NCI-H69 (cell line): ENCODE data around the gene PPP1R3C.

Experiments used
- DNase-seq: peaks from one replicate; lab custom pipeline; 2025; lab: John Stamatoyannopoulos, UW

The PPP1R3C gene

DNA sequence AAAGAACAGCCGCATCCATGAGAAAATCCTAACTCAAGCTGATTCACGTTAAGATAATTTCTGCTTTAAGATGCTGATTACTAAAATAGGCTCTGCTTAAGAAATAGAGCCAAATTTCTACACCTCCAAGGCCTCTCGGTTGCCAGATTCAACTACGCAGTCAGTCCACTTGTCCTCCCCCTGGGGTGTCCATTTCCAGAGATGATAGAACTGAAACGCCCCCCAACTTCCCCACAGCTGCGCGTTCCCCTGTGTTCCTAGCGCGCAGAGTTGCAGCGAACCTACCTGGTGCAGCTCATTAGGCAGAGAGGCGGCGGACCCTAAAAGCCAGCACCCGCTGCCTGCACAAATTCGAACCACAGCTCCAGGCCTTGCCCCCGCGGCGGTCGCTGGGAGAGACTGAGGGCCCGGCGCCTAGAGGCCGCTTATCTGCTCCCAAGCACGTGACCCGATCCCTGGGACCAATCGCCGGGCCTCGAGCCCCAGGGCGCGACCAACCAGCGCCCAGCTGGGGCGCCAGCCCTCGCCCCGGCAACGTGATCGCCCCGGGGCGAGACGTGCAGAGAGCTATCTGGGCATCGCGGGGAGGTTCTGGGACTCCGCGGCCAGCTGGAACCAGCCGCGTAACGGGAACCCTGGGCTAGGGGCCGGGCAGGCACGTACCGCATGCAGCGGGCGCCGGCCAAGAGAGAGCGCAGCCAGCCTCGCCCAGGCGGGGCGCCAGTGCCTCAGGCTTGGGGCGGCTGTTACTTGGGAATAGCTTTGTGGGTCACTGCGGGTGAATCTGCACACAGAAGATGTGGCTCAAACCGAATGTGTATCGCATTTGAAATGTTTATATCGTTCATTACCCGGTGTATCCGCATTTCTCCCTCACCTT, at the start of gene PPP1R3C:
PPP1R3C (minus strand) TSS at position 401 of the 880 bp plus-strand sequence; CDS start at position 299, 102 bp downstream.
- peak; percentile 97 for DNase-seq

DNA sequence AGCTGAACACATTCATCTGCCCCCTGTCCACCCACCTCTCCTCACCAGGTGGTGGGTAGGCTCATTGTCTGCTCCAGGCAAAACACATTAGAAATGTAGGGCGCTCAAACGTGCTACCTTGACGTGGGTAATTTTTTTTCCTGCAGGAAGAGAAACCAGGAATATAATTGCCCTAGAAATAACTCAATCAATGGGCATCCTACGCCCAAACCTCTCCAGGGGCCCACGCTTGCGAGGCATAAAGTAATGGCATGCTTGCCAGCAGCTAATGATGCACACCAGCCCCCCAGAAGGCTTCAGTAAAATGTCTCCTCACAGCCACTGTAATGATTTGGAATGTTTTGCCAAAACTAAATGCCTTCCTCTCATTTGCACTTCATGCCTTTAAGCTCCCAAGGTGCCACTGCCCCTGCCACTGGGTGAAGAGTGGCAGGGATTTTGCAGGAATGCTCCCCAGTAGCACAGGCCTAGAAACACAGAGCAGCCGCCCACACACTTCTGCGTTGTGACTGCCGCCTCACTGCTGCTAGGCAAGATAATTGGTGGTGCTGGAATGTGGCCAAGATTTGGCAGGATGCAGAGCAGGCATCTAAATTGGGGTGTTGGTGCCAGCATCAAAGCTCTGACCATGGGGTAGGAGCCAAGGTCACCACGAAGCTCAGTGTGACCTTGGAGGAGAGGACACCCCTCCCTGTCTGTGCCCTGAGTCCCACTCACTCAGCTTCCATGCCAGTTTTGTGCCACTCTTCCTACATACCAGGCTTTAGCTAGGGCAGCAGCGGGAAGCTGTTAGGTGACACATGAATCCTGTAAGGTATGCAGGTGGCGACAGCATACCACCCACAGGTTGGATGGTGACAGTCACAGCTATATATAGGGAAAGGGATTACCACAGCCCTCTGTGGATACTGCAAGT, 48.7 kb upstream of the PPP1R3C start:
- peak; percentile 78 for DNase-seq

DNA sequence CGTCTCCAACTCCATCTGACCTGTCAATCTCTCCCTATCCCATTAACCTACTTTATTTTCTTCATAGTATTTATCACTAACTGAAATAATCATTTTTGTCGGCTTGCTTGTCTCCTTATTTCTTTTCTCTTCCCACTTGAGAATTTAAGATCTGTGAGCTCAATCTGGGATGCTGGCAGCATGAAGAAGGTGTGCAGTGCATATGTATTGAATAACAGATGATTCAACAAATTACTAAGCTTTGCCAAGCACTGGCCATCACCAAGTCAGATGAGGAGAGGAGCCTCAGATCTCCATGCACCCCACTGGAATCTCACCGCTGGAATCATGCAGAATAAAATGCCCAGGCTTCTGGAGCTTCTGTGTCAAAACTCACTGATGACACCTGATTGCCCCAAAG, 47.6 kb upstream of the PPP1R3C start:
- DNase-seq: no peak

DNA sequence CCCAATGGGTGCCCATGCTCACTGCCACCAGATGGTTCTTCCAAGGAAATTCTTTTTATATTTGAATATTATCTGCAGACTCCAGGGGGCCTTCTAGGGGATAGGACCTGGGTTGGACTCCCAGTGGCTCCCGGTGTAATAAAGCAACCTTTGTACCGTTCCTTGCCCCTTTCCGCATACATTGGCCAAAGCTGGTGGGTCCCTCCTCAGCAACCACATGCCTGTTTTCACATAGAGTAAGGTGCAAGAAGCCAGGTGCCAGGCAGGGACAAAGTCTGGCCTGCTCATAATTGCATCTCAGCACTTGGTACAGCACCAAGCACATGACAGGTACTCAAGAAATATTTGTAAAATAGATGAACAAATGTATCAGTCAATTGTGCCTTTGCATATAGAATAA, 46.4 kb upstream of the PPP1R3C start:
- DNase-seq: no peak

DNA sequence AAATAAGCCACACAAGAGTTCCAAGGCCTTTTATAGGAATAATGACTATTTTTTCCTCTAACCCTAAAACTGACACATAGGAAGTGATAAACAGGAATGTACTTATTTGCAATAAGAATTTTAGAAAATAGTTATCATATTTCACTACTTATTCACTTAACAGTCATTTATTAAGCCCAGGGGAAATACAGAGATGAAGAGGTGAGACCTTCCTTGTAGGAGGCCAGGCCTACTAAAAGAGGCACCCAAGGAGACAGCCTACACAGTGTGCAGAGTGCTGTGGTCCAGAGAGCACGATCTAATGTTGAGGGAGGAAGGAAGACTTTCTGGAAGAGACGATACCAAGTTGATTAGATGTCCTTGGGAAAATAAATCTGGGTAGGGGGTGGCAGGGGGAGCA, 45.0 kb upstream of the PPP1R3C start:
- DNase-seq: no peak

DNA sequence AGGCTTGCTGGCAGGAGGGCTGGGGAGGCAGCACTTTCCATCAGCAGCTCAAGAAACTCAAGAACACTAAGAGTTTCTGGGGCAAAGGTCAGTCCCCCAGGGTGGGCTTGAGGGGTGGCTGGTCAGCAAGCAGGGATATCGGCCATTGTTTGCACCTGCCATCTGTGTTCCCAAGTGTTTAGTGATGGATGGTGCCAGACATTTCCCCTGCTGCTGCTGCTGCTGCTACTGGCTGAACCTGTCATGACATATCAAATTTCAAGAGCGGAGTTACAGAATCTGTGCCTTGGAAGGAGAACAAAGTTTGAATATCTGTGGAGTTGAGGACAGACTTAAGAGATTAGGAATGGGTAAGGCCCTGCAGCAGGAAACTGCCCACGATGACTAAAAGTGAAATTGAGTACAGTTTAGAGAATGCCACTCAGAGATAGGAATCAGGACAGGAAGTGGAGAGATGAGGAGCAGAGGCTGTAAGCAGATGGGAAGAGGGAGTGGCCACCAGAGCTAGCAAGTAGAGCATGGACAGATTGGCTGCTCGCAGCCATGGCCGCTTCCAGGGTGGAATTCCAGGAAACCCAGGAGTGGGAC, 39.2 kb upstream of the PPP1R3C start:
- peak; percentile 83 for DNase-seq

DNA sequence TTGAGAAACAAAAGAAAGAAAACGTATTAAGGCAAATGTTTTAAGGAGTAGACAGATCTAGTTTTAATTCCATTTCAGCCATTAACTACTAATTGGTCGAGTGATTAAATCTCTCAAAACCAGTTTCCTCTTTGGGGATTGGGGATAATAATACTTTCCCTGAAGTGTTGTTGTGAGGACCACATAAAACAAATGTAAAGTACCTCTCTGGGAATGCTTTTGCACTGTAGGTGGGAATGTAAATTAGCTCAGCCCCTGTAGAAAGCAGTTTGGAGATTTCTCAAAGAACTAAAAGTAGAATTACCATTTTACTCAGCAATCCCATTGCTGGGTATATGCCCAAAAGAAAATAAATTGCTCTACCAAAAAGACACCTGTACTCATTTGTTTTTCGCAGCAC, 36.0 kb upstream of the PPP1R3C start:
- DNase-seq: no peak

DNA sequence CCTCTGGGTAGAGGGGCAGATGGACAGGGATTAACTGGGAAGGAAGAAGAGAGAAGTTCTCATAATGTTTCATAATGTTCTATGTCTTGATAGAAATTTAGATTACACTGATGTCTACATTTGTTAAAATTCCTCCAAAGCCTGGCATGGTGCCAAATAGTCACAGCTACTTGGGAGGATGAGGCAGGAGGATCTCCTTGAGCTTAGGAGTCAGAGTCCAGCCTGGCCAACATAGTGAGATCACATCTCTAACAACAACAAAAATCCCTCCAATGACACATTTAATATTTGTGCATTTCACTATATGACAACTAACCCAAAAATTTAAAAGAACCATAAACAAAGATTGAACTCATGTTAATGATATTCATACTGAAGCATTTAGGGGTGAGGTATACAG, 33.0 kb upstream of the PPP1R3C start:
- peak; percentile 9 for DNase-seq

DNA sequence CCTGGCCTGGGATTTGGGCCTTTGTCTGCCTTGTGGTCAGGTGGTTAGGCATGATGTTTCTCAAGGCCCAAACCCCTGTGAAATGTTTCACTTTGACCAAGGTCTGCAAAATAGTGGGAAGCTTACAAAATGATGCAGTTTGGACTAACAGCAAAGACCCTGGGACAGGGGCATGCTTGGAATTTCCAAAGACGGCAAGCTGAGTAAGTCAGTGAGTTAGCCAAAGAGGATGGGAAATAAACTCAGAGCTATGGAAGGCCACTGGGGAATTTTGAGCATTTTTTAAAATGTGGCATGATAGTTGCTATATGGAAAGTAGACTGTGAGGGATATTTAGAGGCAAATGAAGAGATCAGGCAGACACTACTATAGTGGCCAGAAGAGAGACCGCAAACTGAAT, 31.6 kb upstream of the PPP1R3C start:
- no peak for DNase-seq

DNA sequence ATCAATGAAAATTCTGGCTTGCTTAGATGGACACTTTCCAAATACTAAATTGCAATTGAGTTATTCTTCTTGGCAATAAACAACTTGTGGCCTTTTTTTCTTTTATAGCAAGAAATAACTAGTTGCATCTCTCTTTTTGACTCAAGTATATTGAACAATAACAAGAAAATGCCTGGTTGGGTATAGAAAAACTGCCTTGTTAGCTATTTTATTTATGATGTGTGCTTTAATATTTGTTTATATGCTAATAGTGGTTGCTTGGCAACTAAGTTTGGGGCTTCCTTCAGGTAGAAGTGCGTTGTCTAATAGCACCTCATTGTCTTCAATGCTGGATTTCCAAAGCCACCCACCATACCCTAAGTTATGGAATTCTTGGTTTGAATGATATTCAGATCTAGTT, 30.1 kb upstream of the PPP1R3C start:
- no peak for DNase-seq

DNA sequence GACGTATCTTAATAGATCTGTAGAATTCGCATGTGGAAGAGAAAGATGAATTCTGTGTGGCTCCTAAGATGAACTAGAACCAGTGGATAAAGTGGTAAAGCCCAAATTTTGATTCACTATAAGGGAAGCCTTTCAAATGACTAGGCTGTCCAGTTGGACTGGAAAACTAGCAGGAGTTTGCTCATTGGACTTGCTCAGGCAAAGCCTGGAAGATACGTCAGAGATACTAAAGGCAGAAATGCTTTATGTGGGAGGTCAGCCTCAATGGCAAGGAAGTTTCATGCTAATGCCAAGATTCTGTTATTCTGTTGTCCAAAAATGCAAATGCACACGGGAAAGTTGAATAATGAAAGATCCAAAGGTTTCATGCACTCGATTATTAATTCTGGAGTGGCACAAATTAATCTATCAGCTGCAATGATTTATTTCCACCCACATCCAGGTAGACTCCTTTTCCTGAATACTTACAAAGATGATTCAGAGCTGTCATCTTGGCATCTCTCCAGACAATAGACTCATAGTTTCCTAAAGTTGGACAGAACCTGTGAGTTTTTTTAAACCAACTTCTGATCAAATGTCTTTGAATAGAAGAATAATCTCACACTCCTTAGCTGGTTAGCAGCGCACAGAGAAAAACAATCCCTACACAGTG, 20.5 kb upstream of the PPP1R3C start:
- DNase-seq: no peak

DNA sequence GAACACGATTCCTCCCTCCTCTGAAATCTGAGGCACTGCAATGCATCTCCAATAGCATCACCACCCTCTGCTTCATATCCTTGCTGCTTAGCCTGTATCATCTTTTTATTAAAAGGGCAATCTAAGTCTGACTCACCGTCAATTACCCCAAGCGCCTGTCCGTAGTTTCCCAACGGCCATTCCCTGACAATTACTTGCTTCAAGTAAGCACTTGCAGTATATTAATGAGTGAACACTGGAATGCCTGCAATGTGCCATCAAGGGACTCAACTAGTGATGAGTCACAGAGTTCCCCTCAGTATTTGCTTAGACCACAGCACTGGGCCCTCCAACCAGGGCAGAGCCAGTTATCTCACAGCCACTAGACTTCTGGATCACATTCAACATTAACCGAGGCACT, 19.5 kb upstream of the PPP1R3C start:
- no peak for DNase-seq

DNA sequence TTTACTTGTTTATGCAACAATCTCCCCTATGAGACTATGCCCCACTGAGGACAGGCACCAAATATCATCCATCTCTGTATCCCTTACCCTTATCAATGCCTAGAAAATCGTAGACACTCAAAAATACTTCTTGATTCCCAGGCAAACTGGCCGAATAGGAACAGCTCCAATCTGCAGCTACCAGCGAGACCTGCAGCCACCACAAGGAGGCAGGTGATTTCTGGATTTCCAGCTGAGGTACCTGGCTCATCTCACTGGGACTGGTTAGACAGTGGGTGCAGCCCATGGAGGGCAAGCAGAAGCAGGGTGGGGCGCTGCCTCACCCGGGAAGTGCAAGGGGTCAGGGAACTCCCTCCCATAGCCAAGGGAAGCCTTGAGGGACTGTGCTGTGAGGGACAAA, 10.8 kb upstream of the PPP1R3C start:
- peak; percentile 7 for DNase-seq

DNA sequence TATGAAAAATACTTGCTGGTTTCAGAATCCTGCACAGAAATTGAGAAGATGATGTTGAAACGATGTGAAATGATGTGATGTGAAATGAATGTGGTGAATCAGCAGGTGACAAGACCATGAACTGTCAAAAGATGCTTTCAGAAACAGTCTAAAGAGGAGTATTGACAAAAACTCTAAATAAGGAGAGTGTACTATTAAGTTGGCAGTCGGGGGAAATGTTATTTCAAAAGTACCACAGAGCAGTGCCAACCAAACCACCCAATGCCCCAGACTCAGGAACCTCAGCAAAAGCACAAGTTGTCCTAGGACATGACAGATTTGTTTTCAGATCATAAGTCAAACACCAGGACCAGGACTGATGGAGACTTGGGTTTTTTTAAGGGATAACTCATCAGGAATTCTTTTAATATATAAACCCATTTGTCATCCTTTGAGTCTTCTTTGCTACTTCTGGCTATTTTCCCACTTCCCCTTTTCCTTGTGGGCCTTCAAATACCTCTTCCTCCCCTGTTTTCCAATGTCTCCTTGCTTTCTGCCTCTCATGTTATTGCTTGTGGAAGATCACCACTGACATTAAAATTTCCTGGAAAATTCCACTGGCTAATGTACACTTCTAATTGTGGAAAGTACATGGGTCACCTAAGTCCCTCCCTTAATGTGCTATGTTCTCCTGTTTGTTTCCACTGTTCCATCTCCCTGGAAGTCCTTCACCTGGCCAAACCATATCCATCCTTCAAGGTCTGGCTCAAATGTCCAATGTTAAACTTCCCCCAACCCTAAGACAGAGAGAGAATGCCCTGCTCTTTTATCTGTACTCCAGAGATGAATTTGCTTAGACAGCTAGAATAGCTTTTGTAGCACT, 10.2 kb upstream of the PPP1R3C start:
- DNase-seq: no peak

DNA sequence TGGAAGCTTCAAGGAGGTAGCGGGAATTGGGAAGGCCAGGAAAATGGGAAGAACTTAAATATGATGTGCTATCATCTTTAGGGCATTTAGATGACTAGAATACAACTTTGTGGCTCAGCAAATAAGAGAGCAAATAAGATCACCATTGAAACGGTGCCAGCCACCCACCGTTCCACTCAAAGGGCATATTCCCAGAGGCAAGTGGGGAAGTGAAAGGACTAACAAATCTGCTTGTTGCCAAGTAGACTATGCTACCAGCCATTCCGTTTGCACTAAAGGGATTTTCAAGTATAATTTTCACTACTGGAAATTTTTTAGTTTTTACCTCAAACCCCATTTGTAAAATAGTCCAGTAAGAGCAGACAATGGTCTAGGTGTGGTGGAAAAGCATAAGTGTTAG, 4.0 kb upstream of the PPP1R3C start:
- peak; percentile 13 for DNase-seq

DNA sequence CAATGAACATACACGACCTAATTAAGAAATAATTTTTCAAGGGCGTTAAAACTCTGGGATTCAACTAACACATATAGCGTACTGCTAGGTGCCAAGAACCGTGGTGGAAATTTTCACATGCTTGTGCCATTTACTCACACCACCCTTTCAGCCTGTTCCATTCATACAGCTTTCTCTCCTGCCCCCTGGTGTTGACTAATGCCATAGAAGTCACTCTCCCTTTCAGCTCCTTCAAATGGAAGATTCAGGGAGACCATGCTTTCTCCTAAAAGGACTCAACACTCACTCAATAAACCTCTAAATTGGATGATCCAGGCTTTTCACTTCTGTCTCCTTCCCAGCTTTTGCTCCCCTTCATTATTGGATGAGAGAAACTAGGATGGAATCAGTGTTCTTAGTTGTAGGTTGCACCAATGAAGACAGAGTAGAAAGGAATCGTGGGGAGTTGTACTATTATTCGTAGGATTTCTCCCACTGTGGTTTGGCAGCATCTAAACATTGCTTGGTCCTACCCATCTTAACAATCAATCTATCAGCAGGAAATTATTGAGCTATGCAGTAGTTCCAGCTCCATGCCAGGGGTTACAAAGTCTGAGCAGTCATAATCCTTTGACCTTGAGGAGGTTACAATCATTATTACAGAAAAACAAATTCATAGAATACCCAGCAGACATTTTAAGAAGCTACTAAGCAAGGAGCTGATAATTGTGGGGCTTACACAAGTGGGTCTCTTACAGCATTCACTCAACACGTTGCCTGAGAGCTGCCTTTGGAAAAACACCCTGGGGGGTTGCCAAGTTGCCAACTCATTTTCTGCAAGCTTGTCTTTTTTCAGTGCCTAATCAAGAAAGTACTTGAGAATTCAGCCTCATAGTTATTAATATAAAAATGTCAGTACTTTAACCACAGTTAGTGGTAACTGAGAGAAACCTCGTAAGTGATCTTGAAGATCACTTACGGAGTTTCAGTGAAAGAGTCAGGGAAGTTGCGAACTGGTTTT, 2.8 kb upstream of the PPP1R3C start:
- peak; percentile 74 for DNase-seq

DNA sequence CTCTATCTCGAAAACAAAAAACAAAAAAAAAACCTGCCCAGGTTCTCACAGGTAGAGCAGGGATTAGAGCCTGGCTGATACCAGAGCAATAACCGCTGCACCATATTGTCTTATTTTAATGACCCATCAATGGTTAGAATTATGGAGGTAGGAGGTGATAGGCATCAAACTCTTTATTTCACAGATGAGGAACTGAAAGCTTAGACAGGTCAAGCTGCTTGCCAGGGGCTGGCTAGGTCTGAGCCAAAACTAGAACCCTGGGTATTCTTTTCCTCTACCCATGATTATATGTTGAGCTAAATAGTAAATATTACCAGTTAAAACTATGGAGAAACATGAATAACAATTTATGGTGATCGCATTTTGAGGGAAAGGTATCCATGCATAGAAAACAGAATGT, 2.0 kb upstream of the PPP1R3C start:
- DNase-seq: no peak

DNA sequence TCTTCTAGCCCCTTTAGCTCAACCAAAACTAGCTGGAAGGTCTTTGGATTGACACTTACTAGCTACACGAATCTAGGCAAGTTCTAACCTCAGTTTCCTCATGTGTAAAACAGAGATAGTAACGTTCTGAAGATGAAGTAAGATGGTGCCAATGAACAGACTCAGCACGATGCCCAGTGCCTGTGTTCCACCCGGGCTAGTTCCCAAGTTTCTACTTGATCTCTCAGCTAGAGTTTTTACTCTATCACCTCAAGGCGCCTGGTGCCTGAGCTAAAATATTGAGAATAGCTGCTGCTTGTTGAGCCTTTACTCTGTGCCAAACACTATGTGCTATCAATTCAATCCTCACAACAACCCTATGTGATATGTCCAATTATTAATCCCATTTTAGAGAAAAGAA, 1.4 kb upstream of the PPP1R3C start:
- DNase-seq: no peak

DNA sequence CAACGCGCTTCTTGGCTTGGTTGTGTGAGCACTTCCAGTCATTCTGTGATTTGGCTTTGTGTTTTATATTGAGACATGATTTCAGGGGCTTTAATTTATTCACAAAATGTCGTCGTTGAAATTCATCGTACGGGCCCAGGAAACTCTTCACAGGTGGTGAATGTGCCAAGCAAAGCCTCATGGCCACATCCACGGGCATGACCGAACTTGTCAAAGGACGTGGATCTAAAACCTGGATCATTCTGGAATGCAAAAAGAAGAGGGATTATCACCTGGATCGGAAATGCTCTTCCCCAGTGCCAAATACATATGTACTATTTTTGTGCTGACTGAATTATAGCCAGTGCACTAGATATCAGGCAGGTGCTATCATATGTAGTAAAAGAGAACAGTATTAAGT, 2.2 kb downstream of the PPP1R3C start:
- no peak for DNase-seq
